HepG2 (cell line): Measurements from ENCODE around the gene CCDC116. TPM values are rescaled to one million over a fixed set of nuclear protein-coding genes. Genes with fewer than 3 reads are reported as not detected.
A peak's percentile ranks its signal among the peaks of the same experiment; 100 is the strongest.

Source experiments
- EHMT2 ChIP-seq: fragments of 200-600 bp; sonication (generic); IDR thresholded peaks from 2 replicates; pipeline ENCODE4 v1.7.0; 2017; ENCODE audit warnings: antibody characterized with exemption, low read depth, low read length, borderline replicate concordance
- HIVEP1 ChIP-seq: sonication (generic); formaldehyde crosslinking; IDR thresholded peaks from 2 replicates; pipeline ENCODE4 v1.4.0; 2020; ENCODE audit warnings: mild to moderate bottlenecking, missing genetic modification reagents
- HMG20A ChIP-seq: IDR thresholded peaks from 2 replicates; pipeline ENCODE4 v1.6.1; 2016; ENCODE audit warnings: borderline replicate concordance
- HNF4G ChIP-seq, 2 experiments: sonication (generic) in 1 of 2; formaldehyde crosslinking in 1 of 2; IDR thresholded peaks; 2 replicates each; pipeline versions ENCODE4 v1.4.0 to v1.6.1; 2011 to 2020; ENCODE audit warnings: borderline replicate concordance in 2 of 2, low read depth in 2 of 2, mild to moderate bottlenecking in 2 of 2, low read length in 1 of 2, missing genetic modification reagents in 1 of 2, moderate library complexity in 1 of 2
- HOXD1 ChIP-seq: sonication (generic); formaldehyde crosslinking; IDR thresholded peaks from 2 replicates; pipeline ENCODE4 v1.5.0; 2020; ENCODE audit warnings: missing genetic modification reagents
- IRF1 ChIP-seq: sonication (generic); formaldehyde crosslinking; IDR thresholded peaks from 2 replicates; pipeline ENCODE4 v1.4.0; 2020; ENCODE audit warnings: low read depth, mild to moderate bottlenecking, missing genetic modification reagents
- MXD1 ChIP-seq: sonication (generic); formaldehyde crosslinking; IDR thresholded peaks from 2 replicates; pipeline ENCODE4 v1.4.0; 2020; ENCODE audit warnings: mild to moderate bottlenecking, missing genetic modification reagents
- NFE2L2 ChIP-seq: fragments of 150-350 bp; IDR thresholded peaks from 2 replicates; pipeline ENCODE4 v1.6.1; 2014; ENCODE audit warnings: low read length
- ZNF274 ChIP-seq: sonication (generic); formaldehyde crosslinking; IDR thresholded peaks from 2 replicates; pipeline ENCODE4 v1.5.1; 2020; ENCODE audit warnings: mild to moderate bottlenecking, missing genetic modification reagents
- ZNF317 ChIP-seq: sonication (generic); formaldehyde crosslinking; IDR thresholded peaks from 2 replicates; pipeline ENCODE4 v1.5.0; 2020; ENCODE audit warnings: mild to moderate bottlenecking, missing genetic modification reagents
- ZNF318 ChIP-seq: sonication (generic); formaldehyde crosslinking; IDR thresholded peaks from 2 replicates; pipeline ENCODE4 v1.4.0; 2020; ENCODE audit warnings: mild to moderate bottlenecking, missing genetic modification reagents
- ZNF547 ChIP-seq: sonication (generic); formaldehyde crosslinking; IDR thresholded peaks from 2 replicates; pipeline ENCODE4 v1.5.1; 2020; ENCODE audit warnings: mild to moderate bottlenecking, missing genetic modification reagents
- ZNF572 ChIP-seq: sonication (generic); formaldehyde crosslinking; IDR thresholded peaks from 2 replicates; pipeline ENCODE4 v1.5.1; 2020; ENCODE audit warnings: mild to moderate bottlenecking, missing genetic modification reagents
- ZNF678 ChIP-seq: sonication (generic); formaldehyde crosslinking; IDR thresholded peaks from 2 replicates; pipeline ENCODE4 v1.4.0; 2020; ENCODE audit warnings: mild to moderate bottlenecking, missing genetic modification reagents
- polyA plus RNA-seq, 8 experiments: library from polyadenylated mRNA; depleted of rRNA in 3 of 8; stranded (reverse) in 7 of 8; unstranded in 1 of 8; fragments of >200 nt; fragmentation: Illumina TruSeq in 4 of 8; extraction: Trizol in 4 of 8; gene quantifications; 2 replicates each; pipeline versions ENCODE4 v1.2.1 to v1.2.3, GENCODE V29; 2011 to 2016; ENCODE audit warnings: low read depth in 4 of 8, missing spikeins in 1 of 8, mixed read lengths in 1 of 8; ENCODE audit not compliant: insufficient read depth in 1 of 8
- total RNA-seq, 5 experiments: library from RNA; depleted of rRNA; stranded (reverse); fragments of >200 nt; fragmentation: Illumina TruSeq; extraction: Trizol; gene quantifications; 2 replicates each; pipeline ENCODE4 v1.2.3, GENCODE V29; 2016; ENCODE audit warnings: low read depth in 1 of 5
- TF ChIP-seq, protein P1 (sequence below): sonication (generic); formaldehyde crosslinking; IDR thresholded peaks from 2 replicates; pipeline ENCODE4 v1.5.0; 2020; ENCODE audit warnings: missing genetic modification reagents
- TF ChIP-seq, protein P2 (sequence below): sonication (generic); formaldehyde crosslinking; IDR thresholded peaks from 2 replicates; pipeline ENCODE4 v1.4.0; 2020; ENCODE audit warnings: missing genetic modification reagents

CCDC116 gene
- total and polyA plus RNA-seq, 2 of the 13 experiments (the other 11 are each of a cell fraction or from before 2014, with no cell fraction given): 0.15 to 0.33 TPM

DNA sequence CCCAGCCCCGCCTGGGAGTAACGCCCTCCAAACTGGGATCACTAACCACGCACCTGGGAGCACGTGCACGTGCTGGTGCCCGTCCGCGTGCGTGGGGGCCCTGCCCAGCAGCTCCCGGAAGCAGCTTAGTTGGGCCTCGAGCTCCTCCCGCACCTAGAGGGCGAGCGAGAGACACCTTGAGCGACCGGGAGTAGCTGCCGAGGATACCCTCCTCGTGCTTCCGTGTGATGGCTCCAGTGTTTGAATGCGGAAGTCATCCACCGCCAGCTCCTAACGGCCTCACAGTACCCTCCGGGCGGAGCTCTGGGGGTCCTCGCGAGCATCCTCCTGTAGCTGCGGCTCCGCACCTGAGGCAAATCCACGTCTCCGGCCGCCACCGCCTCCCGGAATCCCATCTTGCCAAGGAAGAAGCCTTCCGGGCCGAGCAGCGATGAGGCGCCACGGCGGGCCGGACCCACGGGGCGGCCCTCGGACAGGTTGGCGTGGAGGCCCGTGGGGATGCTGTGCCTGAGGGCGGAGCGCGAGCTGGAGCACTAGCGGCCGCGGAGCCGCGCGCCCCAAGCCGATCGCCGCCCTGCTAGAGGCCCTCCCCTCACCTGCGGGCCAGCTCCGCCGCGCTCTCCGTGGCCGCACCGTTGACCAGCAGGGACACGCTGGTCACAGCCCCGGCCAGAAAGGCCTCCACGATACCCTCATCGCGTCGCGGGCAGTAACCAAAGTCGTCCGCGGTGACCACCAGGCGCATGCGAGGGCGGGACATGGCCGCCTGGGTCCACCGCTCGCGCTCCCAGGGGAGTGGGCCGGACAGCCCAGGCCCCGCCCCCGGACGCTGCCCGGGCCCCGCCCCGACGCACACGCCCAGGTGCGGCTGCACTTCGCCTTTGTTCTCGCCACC lies 3.1 kb upstream of the CCDC116 start, which contains the start of gene YDJC (continued):
- TF ChIP-seq ZNF274: peak; percentile 94
- TF ChIP-seq, protein P1, sequence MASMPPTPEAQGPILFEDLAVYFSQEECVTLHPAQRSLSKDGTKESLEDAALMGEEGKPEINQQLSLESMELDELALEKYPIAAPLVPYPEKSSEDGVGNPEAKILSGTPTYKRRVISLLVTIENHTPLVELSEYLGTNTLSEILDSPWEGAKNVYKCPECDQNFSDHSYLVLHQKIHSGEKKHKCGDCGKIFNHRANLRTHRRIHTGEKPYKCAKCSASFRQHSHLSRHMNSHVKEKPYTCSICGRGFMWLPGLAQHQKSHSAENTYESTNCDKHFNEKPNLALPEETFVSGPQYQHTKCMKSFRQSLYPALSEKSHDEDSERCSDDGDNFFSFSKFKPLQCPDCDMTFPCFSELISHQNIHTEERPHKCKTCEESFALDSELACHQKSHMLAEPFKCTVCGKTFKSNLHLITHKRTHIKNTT (CRISPR knock-in tag): no peak
- TF ChIP-seq ZNF678 (CRISPR knock-in tag): peak; percentile 85; the same call in 1 of the 2 replicates
- TF ChIP-seq NFE2L2: no peak
- TF ChIP-seq ZNF318 (CRISPR knock-in tag): peak; percentile 74; the same call in 1 of the 2 replicates
- TF ChIP-seq HMG20A (CRISPR knock-in tag): no peak; the same call in 1 of the 2 replicates
- no peak for TF ChIP-seq ZNF572
- TF ChIP-seq EHMT2: no peak
- peak; percentile 74 for TF ChIP-seq ZNF547 (CRISPR knock-in tag)
- peak; percentile 95 for TF ChIP-seq HIVEP1
- TF ChIP-seq HNF4G (IDR thresholded peaks at IDR 0.05; ENCODE audit: borderline replicate concordance, low read depth, low read length): no peak
- TF ChIP-seq HNF4G (CRISPR knock-in tag; IDR thresholded peaks at IDR 0.05; ENCODE audit: borderline replicate concordance, low read depth): 0 out of 2 replicates have a peak, but pooled peaks have one; percentile 32
- 0 out of 2 replicates have a peak, but pooled peaks have one; percentile 25 for TF ChIP-seq IRF1 (CRISPR knock-in tag)
- peak; percentile 82 for TF ChIP-seq ZNF317 (CRISPR knock-in tag)
- TF ChIP-seq, protein P2, sequence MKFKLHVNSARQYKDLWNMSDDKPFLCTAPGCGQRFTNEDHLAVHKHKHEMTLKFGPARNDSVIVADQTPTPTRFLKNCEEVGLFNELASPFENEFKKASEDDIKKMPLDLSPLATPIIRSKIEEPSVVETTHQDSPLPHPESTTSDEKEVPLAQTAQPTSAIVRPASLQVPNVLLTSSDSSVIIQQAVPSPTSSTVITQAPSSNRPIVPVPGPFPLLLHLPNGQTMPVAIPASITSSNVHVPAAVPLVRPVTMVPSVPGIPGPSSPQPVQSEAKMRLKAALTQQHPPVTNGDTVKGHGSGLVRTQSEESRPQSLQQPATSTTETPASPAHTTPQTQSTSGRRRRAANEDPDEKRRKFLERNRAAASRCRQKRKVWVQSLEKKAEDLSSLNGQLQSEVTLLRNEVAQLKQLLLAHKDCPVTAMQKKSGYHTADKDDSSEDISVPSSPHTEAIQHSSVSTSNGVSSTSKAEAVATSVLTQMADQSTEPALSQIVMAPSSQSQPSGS: peak; percentile 89
- TF ChIP-seq HOXD1 (CRISPR knock-in tag): peak; percentile 84; the same call in 1 of the 2 replicates
- TF ChIP-seq MXD1 (CRISPR knock-in tag): peak; percentile 98
